NB4 (cell line): ENCODE measurements around the gene FAM120B.
"Not testable (repeated sequence)": the region's sequence is repeated elsewhere in the genome, so short reads cannot be mapped to it uniquely, and the experiment has no call there.

Source experiments
- DNase-seq: peaks from one replicate; pipeline ENCODE4 v3.0.0; 2010; ENCODE audit warnings: low read depth
- H3K4me3 ChIP-seq: one replicate; pipeline ENCODE4 v1.5.1; 2011; ENCODE audit warnings: mild to moderate bottlenecking, low read depth, low read length, moderate library complexity
- MYC ChIP-seq: IDR thresholded peaks from 2 replicates; pipeline ENCODE4 v1.6.1; 2011; ENCODE audit warnings: low read depth, low read length
- POLR2A ChIP-seq: IDR thresholded peaks from 2 replicates; pipeline ENCODE4 v1.6.1; 2011; ENCODE audit warnings: mild to moderate bottlenecking; ENCODE audit not compliant: insufficient read length; ENCODE audit errors: extremely low read depth
- TF ChIP-seq, protein P1 (sequence below): IDR thresholded peaks from one replicate; pipeline ENCODE4 v1.5.1; 2012; ENCODE audit warnings: low read depth, low read length
- TF ChIP-seq, protein P2 (sequence below): IDR thresholded peaks from 2 replicates; pipeline ENCODE4 v1.6.1; 2011; ENCODE audit warnings: low read depth, low read length

The FAM120B gene

GRCh38 chr6:170347975-170348374 is 41.4 kb downstream of the FAM120B start:
- no peak for DNase-seq
- TF ChIP-seq, protein P1, sequence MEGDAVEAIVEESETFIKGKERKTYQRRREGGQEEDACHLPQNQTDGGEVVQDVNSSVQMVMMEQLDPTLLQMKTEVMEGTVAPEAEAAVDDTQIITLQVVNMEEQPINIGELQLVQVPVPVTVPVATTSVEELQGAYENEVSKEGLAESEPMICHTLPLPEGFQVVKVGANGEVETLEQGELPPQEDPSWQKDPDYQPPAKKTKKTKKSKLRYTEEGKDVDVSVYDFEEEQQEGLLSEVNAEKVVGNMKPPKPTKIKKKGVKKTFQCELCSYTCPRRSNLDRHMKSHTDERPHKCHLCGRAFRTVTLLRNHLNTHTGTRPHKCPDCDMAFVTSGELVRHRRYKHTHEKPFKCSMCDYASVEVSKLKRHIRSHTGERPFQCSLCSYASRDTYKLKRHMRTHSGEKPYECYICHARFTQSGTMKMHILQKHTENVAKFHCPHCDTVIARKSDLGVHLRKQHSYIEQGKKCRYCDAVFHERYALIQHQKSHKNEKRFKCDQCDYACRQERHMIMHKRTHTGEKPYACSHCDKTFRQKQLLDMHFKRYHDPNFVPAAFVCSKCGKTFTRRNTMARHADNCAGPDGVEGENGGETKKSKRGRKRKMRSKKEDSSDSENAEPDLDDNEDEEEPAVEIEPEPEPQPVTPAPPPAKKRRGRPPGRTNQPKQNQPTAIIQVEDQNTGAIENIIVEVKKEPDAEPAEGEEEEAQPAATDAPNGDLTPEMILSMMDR: no peak
- TF ChIP-seq POLR2A (no peak), MYC (no peak)
- TF ChIP-seq, protein P2, sequence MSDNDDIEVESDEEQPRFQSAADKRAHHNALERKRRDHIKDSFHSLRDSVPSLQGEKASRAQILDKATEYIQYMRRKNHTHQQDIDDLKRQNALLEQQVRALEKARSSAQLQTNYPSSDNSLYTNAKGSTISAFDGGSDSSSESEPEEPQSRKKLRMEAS: no peak
- H3K4me3 ChIP-seq: no peak overlapping the region

DNA sequence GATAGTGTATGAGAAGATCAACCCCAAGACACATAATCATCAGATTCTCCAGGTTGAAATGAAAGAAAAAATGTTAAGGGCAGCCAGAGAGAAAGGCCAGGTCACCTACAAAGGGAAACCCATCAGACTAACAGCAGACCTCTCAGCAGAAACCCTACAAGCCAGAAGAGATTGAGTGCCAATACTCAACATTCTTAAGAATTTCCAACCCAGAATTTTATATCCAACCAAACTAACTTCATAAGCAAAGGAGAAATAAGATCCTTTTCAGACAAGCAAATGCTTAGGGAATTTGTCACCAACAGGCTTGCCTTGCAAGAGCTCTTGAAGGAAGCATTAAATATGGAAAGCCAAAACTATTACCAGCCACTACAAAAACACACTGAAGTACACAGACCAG is 44.9 kb downstream of the FAM120B start:
- DNase-seq, H3K4me3 ChIP-seq: not testable (repeated sequence)

- not testable (repeated sequence) for DNase-seq
These were observed 48.6 kb downstream of the FAM120B start for GRCh38 chr6:170355190-170355589.

DNA sequence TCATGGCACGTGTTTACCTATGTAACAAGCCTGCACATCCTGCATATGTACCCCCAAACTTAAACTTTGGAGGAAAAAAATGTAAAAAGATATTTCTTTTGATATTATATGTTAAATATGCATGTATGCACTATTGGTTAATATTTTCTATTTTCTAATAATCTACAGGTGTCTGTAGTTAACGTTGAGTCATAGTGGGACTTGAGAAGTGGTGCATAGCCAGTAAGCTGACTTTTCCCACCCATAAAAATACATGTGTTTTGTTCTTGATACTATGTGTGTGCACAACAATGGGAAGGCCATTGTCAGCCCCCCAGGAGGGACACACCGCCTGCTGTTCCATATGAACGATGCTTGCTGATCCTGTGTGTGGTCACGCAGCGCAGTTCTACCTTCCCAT is 49.1 kb downstream of the FAM120B start:
- TF ChIP-seq, protein P2: no peak
- DNase-seq: no peak
- no peak overlapping the region for H3K4me3 ChIP-seq

More at GRCh38 chr6:170355190-170355589, 48.6 kb downstream of the FAM120B start:
- H3K4me3 ChIP-seq: not testable (repeated sequence)

DNA sequence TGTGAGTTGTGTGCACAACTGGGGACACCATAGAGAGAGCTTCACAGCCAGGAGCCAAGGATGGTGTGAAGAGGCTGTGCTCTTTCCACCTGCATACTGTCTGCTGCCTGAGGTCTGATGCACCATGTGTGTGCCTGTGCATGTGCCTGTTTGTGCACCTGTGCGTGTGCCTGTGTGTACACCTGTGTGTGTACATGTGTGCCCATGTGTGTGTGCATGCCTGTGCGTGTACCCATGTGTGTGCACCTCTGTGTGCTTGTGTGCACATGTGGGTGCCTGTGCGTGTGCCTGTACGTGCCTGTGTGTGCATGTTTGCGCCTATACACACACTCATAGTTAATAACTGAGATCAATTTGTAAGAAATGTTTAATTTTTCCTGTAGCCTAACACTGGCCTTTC is 51.3 kb downstream of the FAM120B start:
- no peak for TF ChIP-seq MYC
- TF ChIP-seq, protein P1: no peak
- TF ChIP-seq POLR2A: no peak
- TF ChIP-seq, protein P2: no peak
- H3K4me3 ChIP-seq: no peak overlapping the region
- DNase-seq: no peak

DNA sequence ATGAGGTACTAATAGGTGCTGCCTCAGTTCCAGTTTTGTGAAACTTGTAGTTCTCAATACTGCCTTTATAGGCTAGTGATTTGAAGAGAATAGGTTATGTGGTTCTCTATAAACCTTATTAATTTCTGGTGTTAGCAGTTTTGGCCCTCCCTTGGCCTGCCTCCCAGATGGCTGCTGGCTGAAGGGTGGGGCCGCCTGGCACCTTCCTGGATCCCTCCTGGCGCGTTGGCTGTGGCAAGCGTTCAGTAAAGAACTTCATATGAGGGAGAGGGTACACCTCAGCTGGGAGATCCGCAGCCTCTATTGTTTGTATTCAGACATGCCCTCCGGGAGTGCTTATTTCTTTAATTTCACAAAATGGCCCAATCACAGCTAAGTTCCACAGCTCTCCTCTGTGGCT is 51.9 kb downstream of the FAM120B start:
- H3K4me3 ChIP-seq: no peak overlapping the region
- DNase-seq: no peak
- TF ChIP-seq, protein P2: no peak
- TF ChIP-seq POLR2A: no peak

DNA sequence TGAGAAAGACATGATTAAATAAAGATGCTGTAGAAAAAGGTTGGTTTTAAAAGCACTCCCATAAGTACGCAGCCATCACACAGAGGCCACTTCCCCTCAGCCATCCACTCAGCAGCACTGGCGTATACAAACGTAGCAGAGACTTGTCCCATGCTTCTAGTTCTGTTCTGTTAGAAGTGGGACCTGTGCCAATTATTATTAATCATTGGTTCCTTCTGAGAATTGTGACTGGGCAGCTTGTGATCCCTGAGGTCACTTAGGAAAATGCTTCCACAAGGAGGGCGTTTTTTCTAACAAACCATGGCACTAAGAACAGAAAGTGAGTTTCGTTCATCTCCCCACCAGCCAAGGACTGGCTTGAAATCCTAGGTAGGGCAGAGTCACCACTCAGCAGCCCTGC is 53.9 kb downstream of the FAM120B start:
- H3K4me3 ChIP-seq: no peak overlapping the region
- TF ChIP-seq, protein P2: no peak
- TF ChIP-seq POLR2A (no peak), MYC (no peak)
- TF ChIP-seq, protein P1: no peak
- DNase-seq: no peak

DNA sequence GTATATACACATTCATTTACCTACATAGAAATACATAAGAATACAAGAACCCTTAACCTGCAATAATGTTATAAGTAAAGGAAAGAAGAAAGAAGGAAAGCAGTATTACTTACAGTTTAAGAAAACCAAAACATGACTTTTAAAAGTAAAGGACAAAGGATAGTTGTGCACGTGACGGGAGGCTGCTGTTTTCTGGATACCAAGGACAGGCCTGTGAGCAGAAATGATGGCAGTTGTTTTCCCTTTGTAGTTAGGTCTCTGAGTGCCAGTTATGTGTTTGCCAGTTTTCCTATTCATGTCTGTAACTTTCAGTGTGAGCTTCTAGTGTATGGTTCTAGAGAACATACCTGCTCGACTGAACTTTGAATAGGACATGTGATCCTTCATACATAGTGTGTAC is 54.8 kb downstream of the FAM120B start:
- DNase-seq: no peak
- no peak overlapping the region for H3K4me3 ChIP-seq
- TF ChIP-seq, protein P2: no peak
- TF ChIP-seq MYC (no peak), POLR2A (no peak)
- TF ChIP-seq, protein P1: no peak
